GM23338 (cell line): ENCODE data around the gene MAN1B1. TPM values are rescaled to one million over a fixed set of nuclear protein-coding genes. Genes with fewer than 3 reads are reported as not detected.

Experiments
- ATAC-seq: fragments of 200-7000 bp; cut with Tn5 transposase; 3 replicates; pipeline ENCODE4 v1.9.1; 2020
- DNase-seq: peaks from one replicate; pipeline ENCODE4 v3.0.0-alpha.2; 2015; ENCODE audit warnings: low spot score
- H2AFZ ChIP-seq: fragments of 200-600 bp; sonication (generic); 2 replicates; pipeline ENCODE4 v1.8.0; 2016; ENCODE audit warnings: antibody characterized with exemption, mild to moderate bottlenecking, moderate library complexity
- H3F3A ChIP-seq: fragments of 200-600 bp; sonication (generic); replicated peaks from 2 replicates; pipeline ENCODE4 v1.8.0; 2017; ENCODE audit warnings: antibody characterized with exemption, mixed run types, low read depth
- H3K27ac ChIP-seq: fragments of 200-600 bp; sonication (generic); 2 replicates; pipeline ENCODE4 v1.6.1; 2016; ENCODE audit warnings: low read depth
- H3K27me3 ChIP-seq: fragments of 200-600 bp; sonication (generic); 2 replicates; pipeline ENCODE4 v1.8.0; 2016; ENCODE audit warnings: mild to moderate bottlenecking, mixed run types, moderate library complexity; ENCODE audit not compliant: insufficient read depth
- H3K36me3 ChIP-seq: fragments of 200-600 bp; sonication (generic); 2 replicates; pipeline ENCODE4 v1.8.0; 2016; ENCODE audit warnings: mild to moderate bottlenecking; ENCODE audit not compliant: insufficient read depth
- H3K4me1 ChIP-seq: fragments of 200-600 bp; sonication (generic); 2 replicates; pipeline ENCODE4 v1.8.0; 2016; ENCODE audit warnings: mild to moderate bottlenecking, moderate library complexity; ENCODE audit not compliant: insufficient read depth
- H3K4me2 ChIP-seq: fragments of 200-600 bp; sonication (generic); 2 replicates; pipeline ENCODE4 v1.7.1; 2017; ENCODE audit warnings: mixed run types
- H3K4me3 ChIP-seq: fragments of 200-600 bp; sonication (generic); 2 replicates; pipeline ENCODE4 v1.6.1; 2016; ENCODE audit warnings: mixed run types
- H3K79me2 ChIP-seq: fragments of 200-600 bp; sonication (generic); replicated peaks from 2 replicates; pipeline ENCODE4 v1.8.0; 2017; ENCODE audit warnings: mild to moderate bottlenecking; ENCODE audit not compliant: insufficient read depth
- H3K9me2 ChIP-seq: fragments of 200-600 bp; sonication (generic); 2 replicates; pipeline ENCODE4 v1.8.0; 2017; ENCODE audit not compliant: insufficient read depth
- H4K20me1 ChIP-seq: fragments of 200-600 bp; sonication (generic); replicated peaks from 2 replicates; pipeline ENCODE4 v1.8.0; 2017; ENCODE audit warnings: mild to moderate bottlenecking; ENCODE audit not compliant: insufficient read depth
- H3K27ac Mint-ChIP-seq: 2 replicates; pipeline ENCODE4 v1.8.0; 2020; ENCODE audit warnings: inconsistent platforms, mild to moderate bottlenecking, moderate library complexity, mixed read lengths
- H3K27me3 Mint-ChIP-seq: 3 replicates; pipeline ENCODE4 v1.8.0; 2022; ENCODE audit warnings: low read depth, mild to moderate bottlenecking, moderate library complexity, mixed read lengths, inconsistent platforms; ENCODE audit not compliant: insufficient read depth, poor library complexity
- H3K36me3 Mint-ChIP-seq: 3 replicates; pipeline ENCODE4 v1.8.0; 2021; ENCODE audit warnings: low read depth, mild to moderate bottlenecking, inconsistent platforms, moderate library complexity, mixed read lengths
- H3K4me1 Mint-ChIP-seq: 3 replicates; pipeline ENCODE4 v1.8.0; 2020; ENCODE audit warnings: mild to moderate bottlenecking, inconsistent platforms, mixed read lengths
- H3K4me3 Mint-ChIP-seq: 3 replicates; pipeline ENCODE4 v1.8.0; 2021; ENCODE audit warnings: moderate library complexity, mild to moderate bottlenecking, inconsistent platforms, mixed read lengths
- H3K9me3 Mint-ChIP-seq: 3 replicates; pipeline ENCODE4 v1.8.0; 2020; ENCODE audit warnings: moderate library complexity, mild to moderate bottlenecking, inconsistent platforms, mixed read lengths
- CREB1 ChIP-seq: fragments of 250-450 bp; sonication (Bioruptor Pico); IDR thresholded peaks from 2 replicates; pipeline ENCODE4 v1.5.0; 2020; ENCODE audit warnings: low read depth, mild to moderate bottlenecking, moderate library complexity
- EZH2 ChIP-seq: fragments of 200-600 bp; sonication (generic); IDR thresholded peaks from one replicate; pipeline ENCODE4 v1.8.0; 2017; ENCODE audit warnings: antibody characterized with exemption, mild to moderate bottlenecking, low read depth; ENCODE audit not compliant: unreplicated experiment
- EZH2phosphoT487 ChIP-seq: fragments of 200-600 bp; sonication (generic); IDR thresholded peaks from one replicate; pipeline ENCODE4 v1.8.1; 2018; ENCODE audit warnings: antibody characterized with exemption; ENCODE audit not compliant: unreplicated experiment
- JUNB ChIP-seq: IDR thresholded peaks from one replicate; pipeline ENCODE4 v1.6.1; 2016; ENCODE audit warnings: antibody characterized with exemption; ENCODE audit not compliant: unreplicated experiment
- NANOG ChIP-seq: IDR thresholded peaks from 2 replicates; pipeline ENCODE4 v1.6.1; 2016; ENCODE audit warnings: antibody characterized with exemption, borderline replicate concordance
- POLR2AphosphoS5 ChIP-seq: IDR thresholded peaks from 2 replicates; pipeline ENCODE4 v1.6.1; 2016; ENCODE audit warnings: antibody characterized with exemption, low read depth
- STAT1 ChIP-seq: IDR thresholded peaks from one replicate; pipeline ENCODE4 v1.6.1; 2016; ENCODE audit warnings: antibody characterized with exemption; ENCODE audit not compliant: unreplicated experiment
- ZNF114 ChIP-seq: fragments of 250-450 bp; sonication (Bioruptor Pico); IDR thresholded peaks from 2 replicates; pipeline ENCODE4 v1.5.0; 2020; ENCODE audit warnings: mild to moderate bottlenecking, moderate library complexity
- ZNF331 ChIP-seq: fragments of 250-450 bp; sonication (Bioruptor Pico); IDR thresholded peaks from 2 replicates; pipeline ENCODE4 v1.5.0; 2020; ENCODE audit warnings: low read depth, mild to moderate bottlenecking, moderate library complexity
- polyA plus RNA-seq: library from polyadenylated mRNA; unstranded; fragments of >200 nt; fragmentation: Nextera tagmentation; extraction: Ambion mirVana; gene quantifications from 2 replicates; pipeline ENCODE4 v1.2.1, GENCODE V29; 2016
- total RNA-seq: library from RNA; depleted of rRNA; stranded (reverse); fragments of >200 nt; shearing (Covaris generic); gene quantifications from 2 replicates; pipeline ENCODE4 v1.2.3, GENCODE V29; 2014
- TF ChIP-seq, protein P1 (sequence below): IDR thresholded peaks from one replicate; pipeline ENCODE4 v1.6.1; 2018; ENCODE audit warnings: antibody characterized with exemption; ENCODE audit not compliant: unreplicated experiment
- TF ChIP-seq, protein P2 (sequence below): fragments of 250-450 bp; sonication (Bioruptor Pico); IDR thresholded peaks from 2 replicates; pipeline ENCODE4 v1.5.0; 2020; ENCODE audit warnings: mild to moderate bottlenecking, moderate library complexity
- TF ChIP-seq, protein P3 (sequence below), 2 experiments: fragments of 200-600 bp in 1 of 2; sonication (generic) in 1 of 2; conservative IDR thresholded peaks; 2 replicates each; pipeline versions ENCODE4 v1.5.1 to v1.6.1; 2016 to 2017; ENCODE audit warnings: antibody characterized with exemption in 2 of 2, low read depth in 2 of 2, mild to moderate bottlenecking in 2 of 2, moderate library complexity in 1 of 2
- TF ChIP-seq, protein P4 (sequence below): IDR thresholded peaks from 2 replicates; pipeline ENCODE4 v1.6.1; 2016; ENCODE audit warnings: antibody characterized with exemption

MAN1B1 gene
- total and polyA plus RNA-seq, 2 experiments from 2014 or later = 15.7 to 39.9 TPM

DNA sequence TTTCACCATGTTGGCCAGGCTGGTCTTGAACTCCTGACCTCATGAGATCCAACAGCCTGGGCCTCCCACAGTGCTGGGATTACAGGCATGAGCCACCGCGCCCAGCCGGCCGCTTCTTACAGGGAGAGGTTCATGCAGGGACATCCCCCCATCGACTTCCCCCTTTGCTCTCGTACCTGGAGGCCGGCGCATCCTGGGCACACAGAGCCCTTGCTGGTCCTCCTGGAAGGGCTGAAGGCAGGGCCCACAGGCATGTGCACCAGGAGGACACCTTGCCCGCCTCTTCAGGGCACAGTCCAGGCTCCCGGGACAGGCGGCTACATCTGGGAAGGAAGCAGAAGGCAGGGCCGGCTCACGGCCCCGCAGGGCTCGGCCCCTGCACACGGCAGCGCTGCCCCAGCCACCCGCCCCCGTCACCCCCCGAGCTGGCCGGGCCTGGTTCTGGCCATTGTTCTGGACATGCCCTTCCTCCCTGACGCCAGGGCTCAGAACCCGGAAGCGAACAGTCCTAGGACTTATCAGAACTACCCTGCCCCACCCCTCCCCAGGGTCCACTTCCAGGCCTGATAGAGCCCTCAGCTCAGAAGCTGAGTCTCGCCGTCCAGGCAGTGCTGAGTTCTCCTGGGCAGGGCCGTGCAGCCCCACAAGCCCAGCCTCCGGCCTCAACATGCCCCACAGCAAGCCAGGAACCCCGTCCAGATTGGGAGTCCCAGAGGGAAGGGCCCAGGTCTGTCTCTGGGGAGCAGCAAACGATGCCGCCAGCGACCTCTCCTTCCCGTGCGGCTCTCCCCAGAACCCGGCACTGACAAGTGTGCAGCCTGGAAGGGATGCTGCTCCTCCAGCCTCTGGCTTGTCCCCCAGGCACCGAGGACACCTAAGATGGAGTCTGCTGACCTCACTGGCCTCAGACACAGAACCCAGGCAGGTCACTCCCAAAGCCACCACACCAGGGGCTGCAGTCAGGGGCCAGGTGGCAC, 43.7 kb upstream of the MAN1B1 start:
- Mint-ChIP-seq H3K27me3 (peaks cover 27% of the 10 kb centered on the region), H3K36me3 (no peaks in the 10 kb centered on the region; the same call in 2 of the 3 replicates), H3K27ac (no peak overlapping the region), H3K4me3 (no peak overlapping the region), H3K9me3 (no peaks in the 10 kb centered on the region), H3K4me1 (peaks cover 4% of the 10 kb centered on the region; the same call in 1 of the 3 replicates)
- Histone ChIP-seq H3K4me1 (peaks cover 7% of the 10 kb centered on the region; the same call in 1 of the 2 replicates), H3K79me2 (peaks cover 7% of the 10 kb centered on the region; the same call in 1 of the 2 replicates), H4K20me1 (no peaks in the 10 kb centered on the region; the same call in 1 of the 2 replicates), H3F3A (no peaks in the 10 kb centered on the region), H3K4me2 (no peak overlapping the region), H3K4me3 (no peak overlapping the region), H3K36me3 (no peaks in the 10 kb centered on the region), H3K27ac (no peak overlapping the region), H3K9me2 (no peaks in the 10 kb centered on the region), H3K27me3 (peaks cover 24% of the 10 kb centered on the region), H2AFZ (no peak overlapping the region)
- TF ChIP-seq POLR2AphosphoS5 (no peak), NANOG (no peak), CREB1 (CRISPR knock-in tag) (no peak), ZNF114 (CRISPR knock-in tag) (no peak), EZH2phosphoT487 (no peak), JUNB (no peak), ZNF331 (CRISPR knock-in tag) (no peak), STAT1 (no peak), EZH2 (no peak)
- TF ChIP-seq, protein P1, sequence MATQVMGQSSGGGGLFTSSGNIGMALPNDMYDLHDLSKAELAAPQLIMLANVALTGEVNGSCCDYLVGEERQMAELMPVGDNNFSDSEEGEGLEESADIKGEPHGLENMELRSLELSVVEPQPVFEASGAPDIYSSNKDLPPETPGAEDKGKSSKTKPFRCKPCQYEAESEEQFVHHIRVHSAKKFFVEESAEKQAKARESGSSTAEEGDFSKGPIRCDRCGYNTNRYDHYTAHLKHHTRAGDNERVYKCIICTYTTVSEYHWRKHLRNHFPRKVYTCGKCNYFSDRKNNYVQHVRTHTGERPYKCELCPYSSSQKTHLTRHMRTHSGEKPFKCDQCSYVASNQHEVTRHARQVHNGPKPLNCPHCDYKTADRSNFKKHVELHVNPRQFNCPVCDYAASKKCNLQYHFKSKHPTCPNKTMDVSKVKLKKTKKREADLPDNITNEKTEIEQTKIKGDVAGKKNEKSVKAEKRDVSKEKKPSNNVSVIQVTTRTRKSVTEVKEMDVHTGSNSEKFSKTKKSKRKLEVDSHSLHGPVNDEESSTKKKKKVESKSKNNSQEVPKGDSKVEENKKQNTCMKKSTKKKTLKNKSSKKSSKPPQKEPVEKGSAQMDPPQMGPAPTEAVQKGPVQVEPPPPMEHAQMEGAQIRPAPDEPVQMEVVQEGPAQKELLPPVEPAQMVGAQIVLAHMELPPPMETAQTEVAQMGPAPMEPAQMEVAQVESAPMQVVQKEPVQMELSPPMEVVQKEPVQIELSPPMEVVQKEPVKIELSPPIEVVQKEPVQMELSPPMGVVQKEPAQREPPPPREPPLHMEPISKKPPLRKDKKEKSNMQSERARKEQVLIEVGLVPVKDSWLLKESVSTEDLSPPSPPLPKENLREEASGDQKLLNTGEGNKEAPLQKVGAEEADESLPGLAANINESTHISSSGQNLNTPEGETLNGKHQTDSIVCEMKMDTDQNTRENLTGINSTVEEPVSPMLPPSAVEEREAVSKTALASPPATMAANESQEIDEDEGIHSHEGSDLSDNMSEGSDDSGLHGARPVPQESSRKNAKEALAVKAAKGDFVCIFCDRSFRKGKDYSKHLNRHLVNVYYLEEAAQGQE = no peak
- TF ChIP-seq, protein P2, sequence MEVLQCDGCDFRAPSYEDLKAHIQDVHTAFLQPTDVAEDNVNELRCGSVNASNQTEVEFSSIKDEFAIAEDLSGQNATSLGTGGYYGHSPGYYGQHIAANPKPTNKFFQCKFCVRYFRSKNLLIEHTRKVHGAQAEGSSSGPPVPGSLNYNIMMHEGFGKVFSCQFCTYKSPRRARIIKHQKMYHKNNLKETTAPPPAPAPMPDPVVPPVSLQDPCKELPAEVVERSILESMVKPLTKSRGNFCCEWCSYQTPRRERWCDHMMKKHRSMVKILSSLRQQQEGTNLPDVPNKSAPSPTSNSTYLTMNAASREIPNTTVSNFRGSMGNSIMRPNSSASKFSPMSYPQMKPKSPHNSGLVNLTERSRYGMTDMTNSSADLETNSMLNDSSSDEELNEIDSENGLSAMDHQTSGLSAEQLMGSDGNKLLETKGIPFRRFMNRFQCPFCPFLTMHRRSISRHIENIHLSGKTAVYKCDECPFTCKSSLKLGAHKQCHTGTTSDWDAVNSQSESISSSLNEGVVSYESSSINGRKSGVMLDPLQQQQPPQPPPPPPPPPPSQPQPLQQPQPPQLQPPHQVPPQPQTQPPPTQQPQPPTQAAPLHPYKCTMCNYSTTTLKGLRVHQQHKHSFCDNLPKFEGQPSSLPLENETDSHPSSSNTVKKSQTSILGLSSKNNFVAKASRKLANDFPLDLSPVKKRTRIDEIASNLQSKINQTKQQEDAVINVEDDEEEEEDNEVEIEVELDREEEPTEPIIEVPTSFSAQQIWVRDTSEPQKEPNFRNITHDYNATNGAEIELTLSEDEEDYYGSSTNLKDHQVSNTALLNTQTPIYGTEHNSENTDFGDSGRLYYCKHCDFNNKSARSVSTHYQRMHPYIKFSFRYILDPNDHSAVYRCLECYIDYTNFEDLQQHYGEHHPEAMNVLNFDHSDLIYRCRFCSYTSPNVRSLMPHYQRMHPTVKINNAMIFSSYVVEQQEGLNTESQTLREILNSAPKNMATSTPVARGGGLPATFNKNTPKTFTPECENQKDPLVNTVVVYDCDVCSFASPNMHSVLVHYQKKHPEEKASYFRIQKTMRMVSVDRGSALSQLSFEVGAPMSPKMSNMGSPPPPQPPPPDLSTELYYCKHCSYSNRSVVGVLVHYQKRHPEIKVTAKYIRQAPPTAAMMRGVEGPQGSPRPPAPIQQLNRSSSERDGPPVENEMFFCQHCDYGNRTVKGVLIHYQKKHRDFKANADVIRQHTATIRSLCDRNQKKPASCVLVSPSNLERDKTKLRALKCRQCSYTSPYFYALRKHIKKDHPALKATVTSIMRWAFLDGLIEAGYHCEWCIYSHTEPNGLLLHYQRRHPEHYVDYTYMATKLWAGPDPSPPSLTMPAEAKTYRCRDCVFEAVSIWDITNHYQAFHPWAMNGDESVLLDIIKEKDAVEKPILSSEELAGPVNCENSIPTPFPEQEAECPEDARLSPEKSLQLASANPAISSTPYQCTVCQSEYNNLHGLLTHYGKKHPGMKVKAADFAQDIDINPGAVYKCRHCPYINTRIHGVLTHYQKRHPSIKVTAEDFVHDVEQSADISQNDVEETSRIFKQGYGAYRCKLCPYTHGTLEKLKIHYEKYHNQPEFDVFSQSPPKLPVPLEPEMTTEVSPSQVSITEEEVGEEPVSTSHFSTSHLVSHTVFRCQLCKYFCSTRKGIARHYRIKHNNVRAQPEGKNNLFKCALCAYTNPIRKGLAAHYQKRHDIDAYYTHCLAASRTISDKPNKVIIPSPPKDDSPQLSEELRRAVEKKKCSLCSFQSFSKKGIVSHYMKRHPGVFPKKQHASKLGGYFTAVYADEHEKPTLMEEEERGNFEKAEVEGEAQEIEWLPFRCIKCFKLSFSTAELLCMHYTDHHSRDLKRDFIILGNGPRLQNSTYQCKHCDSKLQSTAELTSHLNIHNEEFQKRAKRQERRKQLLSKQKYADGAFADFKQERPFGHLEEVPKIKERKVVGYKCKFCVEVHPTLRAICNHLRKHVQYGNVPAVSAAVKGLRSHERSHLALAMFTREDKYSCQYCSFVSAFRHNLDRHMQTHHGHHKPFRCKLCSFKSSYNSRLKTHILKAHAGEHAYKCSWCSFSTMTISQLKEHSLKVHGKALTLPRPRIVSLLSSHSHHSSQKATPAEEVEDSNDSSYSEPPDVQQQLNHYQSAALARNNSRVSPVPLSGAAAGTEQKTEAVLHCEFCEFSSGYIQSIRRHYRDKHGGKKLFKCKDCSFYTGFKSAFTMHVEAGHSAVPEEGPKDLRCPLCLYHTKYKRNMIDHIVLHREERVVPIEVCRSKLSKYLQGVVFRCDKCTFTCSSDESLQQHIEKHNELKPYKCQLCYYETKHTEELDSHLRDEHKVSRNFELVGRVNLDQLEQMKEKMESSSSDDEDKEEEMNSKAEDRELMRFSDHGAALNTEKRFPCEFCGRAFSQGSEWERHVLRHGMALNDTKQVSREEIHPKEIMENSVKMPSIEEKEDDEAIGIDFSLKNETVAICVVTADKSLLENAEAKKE = no peak
- TF ChIP-seq, protein P3, sequence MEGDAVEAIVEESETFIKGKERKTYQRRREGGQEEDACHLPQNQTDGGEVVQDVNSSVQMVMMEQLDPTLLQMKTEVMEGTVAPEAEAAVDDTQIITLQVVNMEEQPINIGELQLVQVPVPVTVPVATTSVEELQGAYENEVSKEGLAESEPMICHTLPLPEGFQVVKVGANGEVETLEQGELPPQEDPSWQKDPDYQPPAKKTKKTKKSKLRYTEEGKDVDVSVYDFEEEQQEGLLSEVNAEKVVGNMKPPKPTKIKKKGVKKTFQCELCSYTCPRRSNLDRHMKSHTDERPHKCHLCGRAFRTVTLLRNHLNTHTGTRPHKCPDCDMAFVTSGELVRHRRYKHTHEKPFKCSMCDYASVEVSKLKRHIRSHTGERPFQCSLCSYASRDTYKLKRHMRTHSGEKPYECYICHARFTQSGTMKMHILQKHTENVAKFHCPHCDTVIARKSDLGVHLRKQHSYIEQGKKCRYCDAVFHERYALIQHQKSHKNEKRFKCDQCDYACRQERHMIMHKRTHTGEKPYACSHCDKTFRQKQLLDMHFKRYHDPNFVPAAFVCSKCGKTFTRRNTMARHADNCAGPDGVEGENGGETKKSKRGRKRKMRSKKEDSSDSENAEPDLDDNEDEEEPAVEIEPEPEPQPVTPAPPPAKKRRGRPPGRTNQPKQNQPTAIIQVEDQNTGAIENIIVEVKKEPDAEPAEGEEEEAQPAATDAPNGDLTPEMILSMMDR (conservative IDR thresholded peaks at IDR 0.05; ENCODE audit: low read depth in 2 of 2) = no peak
- TF ChIP-seq, protein P4, sequence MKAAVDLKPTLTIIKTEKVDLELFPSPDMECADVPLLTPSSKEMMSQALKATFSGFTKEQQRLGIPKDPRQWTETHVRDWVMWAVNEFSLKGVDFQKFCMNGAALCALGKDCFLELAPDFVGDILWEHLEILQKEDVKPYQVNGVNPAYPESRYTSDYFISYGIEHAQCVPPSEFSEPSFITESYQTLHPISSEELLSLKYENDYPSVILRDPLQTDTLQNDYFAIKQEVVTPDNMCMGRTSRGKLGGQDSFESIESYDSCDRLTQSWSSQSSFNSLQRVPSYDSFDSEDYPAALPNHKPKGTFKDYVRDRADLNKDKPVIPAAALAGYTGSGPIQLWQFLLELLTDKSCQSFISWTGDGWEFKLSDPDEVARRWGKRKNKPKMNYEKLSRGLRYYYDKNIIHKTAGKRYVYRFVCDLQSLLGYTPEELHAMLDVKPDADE = no peak
- ATAC-seq = no peak
- DNase-seq = no peak
